ENCODE measurements around the gene EVPL.
"Not testable (repeated sequence)": the region's sequence is repeated elsewhere in the genome, so short reads cannot be mapped to it uniquely, and the experiment has no call there.

The EVPL gene

GRCh38 chr17:76048025-76048605 is 21.0 kb upstream of the EVPL start:
- DNase-seq (ENCODE audit: low read depth in 2 of 2): no peak

GRCh38 chr17:76046064-76046463 is 19.0 kb upstream of the EVPL start:
- no peak for DNase-seq (ENCODE audit: low read depth in 2 of 2)

- DNase-seq (ENCODE audit: low read depth in 2 of 2): not testable (repeated sequence)
Observed at GRCh38 chr17:76044475-76045007, 17.4 kb upstream of the EVPL start.

GRCh38 chr17:76042868-76043267 is 15.8 kb upstream of the EVPL start:
- DNase-seq (ENCODE audit: low read depth in 2 of 2): not testable (repeated sequence)

GRCh38 chr17:76040376-76040775 is 13.3 kb upstream of the EVPL start:
- no peak for DNase-seq (ENCODE audit: low read depth in 2 of 2)

- no peak for DNase-seq (ENCODE audit: low read depth in 2 of 2)
Observed at GRCh38 chr17:76039121-76039520, 12.0 kb upstream of the EVPL start.

- no peak for DNase-seq (ENCODE audit: low read depth in 2 of 2)
Observed at GRCh38 chr17:76038050-76038449, 10.9 kb upstream of the EVPL start.

- no peak for DNase-seq (ENCODE audit: low read depth in 2 of 2)
Observed at GRCh38 chr17:76036497-76037261, 9.6 kb upstream of the EVPL start.

- no peak for DNase-seq (ENCODE audit: low read depth in 2 of 2)
Observed at GRCh38 chr17:76034428-76035350, 7.6 kb upstream of the EVPL start.

GRCh38 chr17:76033139-76033538 is 6.0 kb upstream of the EVPL start:
- DNase-seq (ENCODE audit: low read depth in 2 of 2): no peak

GRCh38 chr17:76032780-76033108 is 5.6 kb upstream of the EVPL start:
- DNase-seq (ENCODE audit: low read depth in 2 of 2): no peak

- DNase-seq (ENCODE audit: low read depth in 2 of 2): no peak
Observed at GRCh38 chr17:76032073-76032779, 5.1 kb upstream of the EVPL start.

- DNase-seq (ENCODE audit: low read depth in 2 of 2): no peak
Observed at GRCh38 chr17:76026714-76027158, 370 bp downstream of the EVPL start.

GRCh38 chr17:76025294-76025693 is 1.8 kb downstream of the EVPL start:
- DNase-seq (ENCODE audit: low read depth in 2 of 2): no peak

GRCh38 chr17:76024353-76024752 is 2.8 kb downstream of the EVPL start:
- no peak for DNase-seq (ENCODE audit: low read depth in 2 of 2)

GRCh38 chr17:76023900-76024237 is 3.2 kb downstream of the EVPL start:
- no peak for DNase-seq (ENCODE audit: low read depth in 2 of 2)

- DNase-seq (ENCODE audit: low read depth in 2 of 2): no peak
Observed at GRCh38 chr17:76022973-76023899, 3.9 kb downstream of the EVPL start.

- no peak for DNase-seq (ENCODE audit: low read depth in 2 of 2)
Observed at GRCh38 chr17:76022285-76022684, 4.8 kb downstream of the EVPL start.

GRCh38 chr17:76019833-76020467 is 7.2 kb downstream of the EVPL start:
- DNase-seq (ENCODE audit: low read depth in 2 of 2): no peak

- no peak for DNase-seq (ENCODE audit: low read depth in 2 of 2)
Observed at GRCh38 chr17:76018801-76019200, 8.3 kb downstream of the EVPL start.
